Activated CD4-positive, alpha-beta T cell treated with anti-CD3 and anti-CD28 coated beads, Interleukin-2, amount 10 ng/mL, durations not matched to agents 7 days and 5 days (primary cell): ENCODE measurements around the gene GPR42. TPM values are rescaled to one million over a fixed set of nuclear protein-coding genes. Genes with fewer than 3 reads are reported as not detected.
"Not testable (repeated sequence)": the region's sequence is repeated elsewhere in the genome, so short reads cannot be mapped to it uniquely, and the experiment has no call there.

Source experiments
- CTCF ChIA-PET: fragments of 350-600 bp; sonication (Branson Sonifier 250); formaldehyde crosslinking; loops from one replicate; lab custom pipeline; 2021; ENCODE audit warnings: antibody characterized with exemption; lab: Charles Lee
- POLR2A ChIA-PET: fragments of 350-600 bp; sonication (Branson Sonifier 250); formaldehyde crosslinking; loops from one replicate; lab custom pipeline; 2021; ENCODE audit warnings: antibody characterized with exemption; lab: Charles Lee
- DNase-seq: peaks from one replicate; pipeline ENCODE4 v3.0.0-alpha.2; 2020
- H3K27ac Mint-ChIP-seq: one replicate; pipeline ENCODE4 v1.8.0; 2021; ENCODE audit warnings: mild to moderate bottlenecking, moderate library complexity, mixed read lengths
- H3K27me3 Mint-ChIP-seq: one replicate; pipeline ENCODE4 v1.8.0; 2021; ENCODE audit warnings: mixed read lengths
- H3K36me3 Mint-ChIP-seq: one replicate; pipeline ENCODE4 v1.8.0; 2021; ENCODE audit warnings: low read depth, mixed read lengths
- H3K4me1 Mint-ChIP-seq: one replicate; pipeline ENCODE4 v1.8.0; 2021; ENCODE audit warnings: mixed read lengths
- H3K4me3 Mint-ChIP-seq: one replicate; pipeline ENCODE4 v1.8.0; 2021; ENCODE audit warnings: mild to moderate bottlenecking, moderate library complexity, mixed read lengths
- H3K9me3 Mint-ChIP-seq: one replicate; pipeline ENCODE4 v1.8.0; 2021; ENCODE audit warnings: mixed read lengths
- total RNA-seq, 2 experiments: library from RNA; stranded (reverse); gene quantifications; one replicate each; pipeline ENCODE4 v1.2.3, GENCODE V29; 2021

The GPR42 gene
- total RNA-seq, 2 experiments from 2014 or later, result not detected

- H3K4me3 Mint-ChIP-seq, result no peak overlapping the region
- CTCF ChIA-PET, result no interaction called here
- H3K9me3 Mint-ChIP-seq, result no peaks in the 10 kb centered on the region
- H3K27me3 Mint-ChIP-seq, result no peaks in the 10 kb centered on the region
- no peak for DNase-seq
- no peak overlapping the region for H3K27ac Mint-ChIP-seq
- POLR2A ChIA-PET, result no interaction called here
- no peaks in the 10 kb centered on the region for H3K36me3 Mint-ChIP-seq
- no peaks in the 10 kb centered on the region for H3K4me1 Mint-ChIP-seq
These were observed 24.7 kb downstream of the GPR42 start for GRCh38 chr19:35395382-35396199.

GRCh38 chr19:35396240-35396885 is 25.5 kb downstream of the GPR42 start:
- Mint-ChIP-seq H3K36me3 (no peaks in the 10 kb centered on the region), H3K27me3 (no peaks in the 10 kb centered on the region), H3K4me3 (no peak overlapping the region), H3K9me3 (no peaks in the 10 kb centered on the region), H3K4me1 (no peaks in the 10 kb centered on the region), H3K27ac (no peak overlapping the region)
- CTCF ChIA-PET, result no interaction called here
- no peak for DNase-seq
- POLR2A ChIA-PET, result no interaction called here

- no peak for DNase-seq
- ChIA-PET POLR2A (no interaction called here), CTCF (no interaction called here)
- Mint-ChIP-seq H3K4me3 (no peak overlapping the region), H3K9me3 (no peaks in the 10 kb centered on the region), H3K27ac (no peak overlapping the region), H3K27me3 (no peaks in the 10 kb centered on the region), H3K36me3 (no peaks in the 10 kb centered on the region), H3K4me1 (no peaks in the 10 kb centered on the region)
These were observed 26.2 kb downstream of the GPR42 start for GRCh38 chr19:35397064-35397463.

- Mint-ChIP-seq H3K4me3 (no peak overlapping the region), H3K36me3 (no peaks in the 10 kb centered on the region), H3K9me3 (no peaks in the 10 kb centered on the region), H3K27ac (no peak overlapping the region), H3K27me3 (no peaks in the 10 kb centered on the region), H3K4me1 (no peaks in the 10 kb centered on the region)
- POLR2A ChIA-PET, result no interaction called here
- CTCF ChIA-PET, result no interaction called here
- no peak for DNase-seq
These were observed 27.7 kb downstream of the GPR42 start for GRCh38 chr19:35398570-35398969.

- no peak for DNase-seq
- H3K27ac Mint-ChIP-seq, result no peak overlapping the region
- H3K36me3 Mint-ChIP-seq, result no peaks in the 10 kb centered on the region
- H3K9me3 Mint-ChIP-seq, result no peaks in the 10 kb centered on the region
- POLR2A ChIA-PET, result no interaction called here
- no peaks in the 10 kb centered on the region for H3K4me1 Mint-ChIP-seq
- no peaks in the 10 kb centered on the region for H3K27me3 Mint-ChIP-seq
- CTCF ChIA-PET, result no interaction called here
- no peak overlapping the region for H3K4me3 Mint-ChIP-seq
These were observed 28.4 kb downstream of the GPR42 start for GRCh38 chr19:35399231-35399630.

- ChIA-PET CTCF (no interaction called here), POLR2A (no interaction called here)
- H3K27ac Mint-ChIP-seq, result no peak overlapping the region
- H3K36me3 Mint-ChIP-seq, result no peaks in the 10 kb centered on the region
- peaks cover 3% of the 10 kb centered on the region for H3K4me1 Mint-ChIP-seq
- no peaks in the 10 kb centered on the region for H3K9me3 Mint-ChIP-seq
- H3K27me3 Mint-ChIP-seq, result no peaks in the 10 kb centered on the region
- no peak overlapping the region for H3K4me3 Mint-ChIP-seq
- no peak for DNase-seq
These were observed 29.3 kb downstream of the GPR42 start for GRCh38 chr19:35399948-35400772.

- Mint-ChIP-seq H3K4me3 (no peak overlapping the region), H3K27ac (no peak overlapping the region)
- CTCF ChIA-PET, result interaction anchor here (1.0 kb wide), 1 partner anchor 30 kb away, joined by 3 read pairs; no protein-coding TSS in a partner anchor
These were observed 29.9 kb downstream of the GPR42 start for GRCh38 chr19:35400773-35401100.

GRCh38 chr19:35401416-35401815 is 30.5 kb downstream of the GPR42 start:
- H3K27me3 Mint-ChIP-seq, DNase-seq, H3K27ac Mint-ChIP-seq, POLR2A ChIA-PET, H3K4me3 Mint-ChIP-seq, H3K9me3 Mint-ChIP-seq, H3K4me1 Mint-ChIP-seq, H3K36me3 Mint-ChIP-seq: not testable (repeated sequence)
- CTCF ChIA-PET, result interaction anchor here (1.0 to 1.2 kb wide), 2 partner anchors 30 to 96 kb away, joined by 3 read pairs; no protein-coding TSS in a partner anchor

More at GRCh38 chr19:35400773-35401100, 29.9 kb downstream of the GPR42 start:
- peaks cover 5% of the 10 kb centered on the region for H3K4me1 Mint-ChIP-seq
- no peaks in the 10 kb centered on the region for H3K36me3 Mint-ChIP-seq
- no peaks in the 10 kb centered on the region for H3K27me3 Mint-ChIP-seq
- POLR2A ChIA-PET, result no interaction called here
- H3K9me3 Mint-ChIP-seq, result no peaks in the 10 kb centered on the region
- no peak for DNase-seq

GRCh38 chr19:35403116-35403760 is 32.4 kb downstream of the GPR42 start:
- ChIA-PET CTCF (interaction anchor here (0.8 to 1.1 kb wide), 3 partner anchors 19 to 162 kb away, joined by 3 read pairs; no protein-coding TSS in a partner anchor), POLR2A (interaction anchor here (0.7 kb wide), 1 partner anchor 21 kb away, joined by 3 read pairs; no protein-coding TSS in a partner anchor)
- Mint-ChIP-seq H3K4me1 (peaks cover 5% of the 10 kb centered on the region), H3K36me3 (no peaks in the 10 kb centered on the region), H3K27me3 (peaks cover under 1% of the 10 kb centered on the region), H3K27ac (no peak overlapping the region), H3K9me3 (no peaks in the 10 kb centered on the region), H3K4me3 (no peak overlapping the region)
- DNase-seq, result no peak

- CTCF ChIA-PET, result interaction anchor here (0.7 to 1.0 kb wide), 2 partner anchors 13 to 589 kb away, joined by 3 read pairs; no protein-coding TSS in a partner anchor
- H3K27me3 Mint-ChIP-seq, result peaks cover 9% of the 10 kb centered on the region
- no peak for DNase-seq
- H3K4me3 Mint-ChIP-seq, result no peak overlapping the region
- H3K9me3 Mint-ChIP-seq, result no peaks in the 10 kb centered on the region
- H3K27ac Mint-ChIP-seq, result no peak overlapping the region
- no peaks in the 10 kb centered on the region for H3K36me3 Mint-ChIP-seq
- peaks cover 5% of the 10 kb centered on the region for H3K4me1 Mint-ChIP-seq
- POLR2A ChIA-PET, result no interaction called here
These were observed 34.2 kb downstream of the GPR42 start for GRCh38 chr19:35404879-35405622.

- H3K4me3 Mint-ChIP-seq, result no peak overlapping the region
- ChIA-PET CTCF (no interaction called here), POLR2A (no interaction called here)
- no peaks in the 10 kb centered on the region for H3K9me3 Mint-ChIP-seq
- no peaks in the 10 kb centered on the region for H3K36me3 Mint-ChIP-seq
- no peak overlapping the region for H3K27ac Mint-ChIP-seq
- peaks cover 5% of the 10 kb centered on the region for H3K4me1 Mint-ChIP-seq
- DNase-seq, result no peak
- peaks cover 20% of the 10 kb centered on the region for H3K27me3 Mint-ChIP-seq
These were observed 36.8 kb downstream of the GPR42 start for GRCh38 chr19:35407619-35408018.
